Transverse colon (tissue), 4 donors: Measurements from ENCODE around the gene POLR3K. TPM values are rescaled to one million over a fixed set of nuclear protein-coding genes. Genes with fewer than 3 reads are reported as not detected.
A peak's percentile ranks its signal among the peaks of the same experiment; 100 is the strongest.

Experiments used
- DNase-seq: peaks from one replicate; pipeline ENCODE4 v3.0.0-alpha.2; 2019
- H3K27ac ChIP-seq, 4 donors: fragments of 200-600 bp; sonication (generic); 2 replicates each; pipeline ENCODE4 v1.5.1; 2016 to 2018; ENCODE audit warnings: inconsistent platforms in 4 of 4
- H3K27me3 ChIP-seq: fragments of 200-600 bp; sonication (generic); 2 replicates; pipeline ENCODE4 v1.5.1; 2017; ENCODE audit warnings: inconsistent platforms
- H3K36me3 ChIP-seq, 4 donors: fragments of 200-600 bp; sonication (generic); 2 replicates each; pipeline ENCODE4 v1.5.1; 2017 to 2019; ENCODE audit warnings: inconsistent platforms in 4 of 4
- H3K4me1 ChIP-seq, 4 donors: fragments of 200-600 bp; sonication (generic); 2 replicates each; pipeline ENCODE4 v1.5.1; 2017 to 2020; ENCODE audit warnings: inconsistent platforms in 4 of 4
- H3K4me3 ChIP-seq, 4 donors: fragments of 200-600 bp; sonication (generic); 1 replicate in 1 of 4; 2 replicates in 3 of 4; pipeline versions ENCODE4 v1.5.1 to v1.6.1; 2017 to 2019; ENCODE audit warnings: inconsistent platforms in 4 of 4
- H3K9me3 ChIP-seq, 2 donors: fragments of 200-600 bp; sonication (generic); 2 replicates each; pipeline ENCODE4 v1.5.1; 2017 to 2019; ENCODE audit warnings: inconsistent platforms in 2 of 2
- EP300 ChIP-seq: sonication (generic); formaldehyde crosslinking; IDR thresholded peaks from one replicate; pipeline ENCODE4 v1.6.1; 2017; ENCODE audit warnings: antibody characterized with exemption, low read depth
- POLR2A ChIP-seq: fragments of 450-650 bp; IDR thresholded peaks from one replicate; pipeline ENCODE4 v1.6.1; 2016; ENCODE audit warnings: antibody characterized with exemption, mild to moderate bottlenecking, moderate library complexity
- POLR2AphosphoS5 ChIP-seq, 3 donors: sonication (generic); formaldehyde crosslinking; IDR thresholded peaks; one replicate each; pipeline ENCODE4 v1.6.1; 2016; ENCODE audit warnings: antibody characterized with exemption in 3 of 3
- WGBS, 2 donors: methylation state at CpG; one replicate each; pipeline ENCODE4 v1.1.5; 2018; ENCODE audit warnings: low coverage in 1 of 2; 5-methylcytosine and 5-hydroxymethylcytosine counted together
- in situ Hi-C, 4 donors: fragments of 200-750 bp; cut with MboI; loops; one replicate each; pipeline versions ENCODE4 v1.15.0 to v1.15.1; 2017; ENCODE audit warnings: low sequenced_read_pairs in 3 of 4, low pct_ligation_motif_present in 1 of 4, low pct_unique_long_range_greater_than_20kb in 1 of 4
- intact Hi-C: fragments of 100-400 bp; cut with DNase I; formaldehyde crosslinking; loops from one replicate; pipeline ENCODE4 v1.15.1; 2023; ENCODE audit warnings: low total_unique reads
- total RNA-seq, 4 donors: library from RNA; depleted of rRNA; stranded (reverse); fragments of >200 nt; gene quantifications; one replicate each; pipeline ENCODE4 v1.1.0, GENCODE V29; 2016
- TF ChIP-seq, protein P1 (sequence below), 5 experiments: fragments of 200-600 bp in 3 of 5; fragments of 450-650 bp in 2 of 5; sonication (generic) in 3 of 5; IDR thresholded peaks; 1 replicate in 2 of 5; 2 replicates in 3 of 5; pipeline ENCODE4 v1.5.1; 2016 to 2017; ENCODE audit warnings: antibody characterized with exemption in 5 of 5, inconsistent platforms in 3 of 5, mild to moderate bottlenecking in 2 of 5, moderate library complexity in 1 of 5

Gene POLR3K
- total RNA-seq, 4 donors from 2014 or later, result 4.6 to 12.7 (median 5.2) TPM; not detected in 1

DNA sequence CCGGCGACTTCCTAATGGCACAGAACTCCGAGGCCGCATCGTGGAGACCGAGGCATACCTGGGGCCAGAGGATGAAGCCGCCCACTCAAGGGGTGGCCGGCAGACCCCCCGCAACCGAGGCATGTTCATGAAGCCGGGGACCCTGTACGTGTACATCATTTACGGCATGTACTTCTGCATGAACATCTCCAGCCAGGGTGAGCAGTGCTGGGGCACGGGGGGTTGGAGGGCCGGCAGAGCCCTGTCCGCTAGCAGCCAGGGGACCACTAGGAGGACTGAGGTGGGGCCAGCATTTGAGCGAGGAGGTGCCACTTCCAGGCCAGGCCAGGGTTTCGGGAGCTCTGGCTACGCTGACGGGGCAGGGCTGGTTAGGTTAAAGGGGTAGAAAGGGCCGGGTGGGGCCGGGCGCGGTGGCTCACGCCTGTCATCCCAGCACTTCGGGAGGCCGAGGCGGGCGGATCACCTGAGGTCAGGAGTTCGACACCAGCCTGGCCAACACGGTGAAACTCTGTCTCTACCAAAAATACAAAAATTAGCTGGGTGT is 29.7 kb upstream of the POLR3K start:
- WGBS, 2 donors, result 84% methylated on average over 31 of the region's 31 CpGs; no CpG with 5 or more reads in 1 of the 2 donors
- Histone ChIP-seq H3K4me1 (peaks cover 8 to 28% (median 22%) of the 10 kb centered on the region in 4 donors), H3K27ac (no peak overlapping the region), H3K27me3 (no peaks in the 10 kb centered on the region), H3K9me3 (no peaks in the 10 kb centered on the region), H3K36me3 (peaks cover 0 to 9% (median 3%) of the 10 kb centered on the region in 4 donors), H3K4me3 (no peak overlapping the region)
- no peak for DNase-seq
- in situ Hi-C loops, result no loop called here
- no peak for TF ChIP-seq POLR2AphosphoS5 (IDR thresholded peaks at IDR 0.05)
- TF ChIP-seq EP300, result no peak
- TF ChIP-seq POLR2A, result no peak
- TF ChIP-seq, protein P1, sequence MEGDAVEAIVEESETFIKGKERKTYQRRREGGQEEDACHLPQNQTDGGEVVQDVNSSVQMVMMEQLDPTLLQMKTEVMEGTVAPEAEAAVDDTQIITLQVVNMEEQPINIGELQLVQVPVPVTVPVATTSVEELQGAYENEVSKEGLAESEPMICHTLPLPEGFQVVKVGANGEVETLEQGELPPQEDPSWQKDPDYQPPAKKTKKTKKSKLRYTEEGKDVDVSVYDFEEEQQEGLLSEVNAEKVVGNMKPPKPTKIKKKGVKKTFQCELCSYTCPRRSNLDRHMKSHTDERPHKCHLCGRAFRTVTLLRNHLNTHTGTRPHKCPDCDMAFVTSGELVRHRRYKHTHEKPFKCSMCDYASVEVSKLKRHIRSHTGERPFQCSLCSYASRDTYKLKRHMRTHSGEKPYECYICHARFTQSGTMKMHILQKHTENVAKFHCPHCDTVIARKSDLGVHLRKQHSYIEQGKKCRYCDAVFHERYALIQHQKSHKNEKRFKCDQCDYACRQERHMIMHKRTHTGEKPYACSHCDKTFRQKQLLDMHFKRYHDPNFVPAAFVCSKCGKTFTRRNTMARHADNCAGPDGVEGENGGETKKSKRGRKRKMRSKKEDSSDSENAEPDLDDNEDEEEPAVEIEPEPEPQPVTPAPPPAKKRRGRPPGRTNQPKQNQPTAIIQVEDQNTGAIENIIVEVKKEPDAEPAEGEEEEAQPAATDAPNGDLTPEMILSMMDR (IDR thresholded peaks at IDR 0.05), result no peak
- intact Hi-C loops, result no loop called here

- in situ Hi-C loops, result no loop called here
- intact Hi-C loops, result no loop called here
- Histone ChIP-seq H3K27ac (peak overlapping the region; percentile 88 to 94 (median 92)), H3K36me3 (no peaks in the 10 kb centered on the region), H3K4me1 (peaks cover 11 to 39% (median 33%) of the 10 kb centered on the region in 4 donors), H3K27me3 (no peaks in the 10 kb centered on the region), H3K4me3 (peak overlapping the region in 2 of 4 donors; percentile 87 to 93), H3K9me3 (no peaks in the 10 kb centered on the region)
- TF ChIP-seq EP300, result no peak
- TF ChIP-seq POLR2A, result no peak
- WGBS, 2 donors, result 79 to 80% methylated on average over 15 to 32 of the region's 32 CpGs
- no peak for DNase-seq
Measured at GRCh38 chr16:79151-80054, 26.0 kb upstream of the POLR3K start.

DNA sequence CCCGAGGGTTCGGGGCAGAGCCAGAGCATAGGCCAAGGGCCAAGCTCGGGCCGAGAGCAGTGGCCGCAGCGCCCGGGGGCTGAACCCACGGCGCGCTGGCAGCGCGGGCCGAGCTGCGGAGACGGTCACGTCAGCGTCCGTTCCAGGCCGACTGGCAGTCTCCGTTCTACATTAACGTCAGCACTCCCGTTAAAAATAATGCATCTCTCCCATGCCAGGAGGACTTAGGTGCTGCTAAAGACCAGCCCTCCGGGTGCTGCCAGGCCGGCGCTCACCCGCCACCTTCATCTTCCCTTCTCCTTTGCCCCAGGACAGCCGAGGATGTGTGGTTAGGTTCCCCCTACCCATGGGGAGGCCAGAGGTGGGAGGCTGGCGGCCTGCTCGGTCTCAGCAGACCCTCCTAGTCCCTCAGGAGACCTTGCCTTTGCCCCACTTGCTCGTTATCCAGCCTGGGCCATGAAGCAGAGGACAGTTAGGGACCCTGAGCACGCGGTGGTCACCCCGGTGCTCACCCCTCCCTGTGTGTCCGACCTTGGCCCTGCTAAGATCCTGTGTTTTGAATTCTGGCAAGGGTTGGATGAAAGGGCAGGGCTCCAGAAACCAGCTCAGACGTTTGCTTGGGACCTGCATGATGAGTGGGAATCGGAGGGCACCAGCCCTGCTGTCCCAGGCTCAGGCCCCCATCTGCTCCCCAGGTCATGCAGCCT is 25.2 kb upstream of the POLR3K start:
- intact Hi-C loops, result no loop called here
- 4% methylated on average over 30 of the region's 36 CpGs; no CpG with 5 or more reads in 1 of the 2 donors for WGBS, 2 donors
- Histone ChIP-seq H3K4me1 (peaks cover 8 to 36% (median 29%) of the 10 kb centered on the region in 4 donors), H3K4me3 (peak overlapping the region; percentile 70 to 93 (median 82)), H3K27me3 (no peaks in the 10 kb centered on the region), H3K36me3 (no peaks in the 10 kb centered on the region), H3K27ac (peak overlapping the region; percentile 88 to 94 (median 92)), H3K9me3 (no peaks in the 10 kb centered on the region)
- TF ChIP-seq POLR2A, result no peak
- no peak for TF ChIP-seq EP300
- TF ChIP-seq, protein P1 (IDR thresholded peaks at IDR 0.05), result no peak
- no peak for TF ChIP-seq POLR2AphosphoS5 (IDR thresholded peaks at IDR 0.05)
- no peak for DNase-seq
- in situ Hi-C loops, result no loop called here

DNA sequence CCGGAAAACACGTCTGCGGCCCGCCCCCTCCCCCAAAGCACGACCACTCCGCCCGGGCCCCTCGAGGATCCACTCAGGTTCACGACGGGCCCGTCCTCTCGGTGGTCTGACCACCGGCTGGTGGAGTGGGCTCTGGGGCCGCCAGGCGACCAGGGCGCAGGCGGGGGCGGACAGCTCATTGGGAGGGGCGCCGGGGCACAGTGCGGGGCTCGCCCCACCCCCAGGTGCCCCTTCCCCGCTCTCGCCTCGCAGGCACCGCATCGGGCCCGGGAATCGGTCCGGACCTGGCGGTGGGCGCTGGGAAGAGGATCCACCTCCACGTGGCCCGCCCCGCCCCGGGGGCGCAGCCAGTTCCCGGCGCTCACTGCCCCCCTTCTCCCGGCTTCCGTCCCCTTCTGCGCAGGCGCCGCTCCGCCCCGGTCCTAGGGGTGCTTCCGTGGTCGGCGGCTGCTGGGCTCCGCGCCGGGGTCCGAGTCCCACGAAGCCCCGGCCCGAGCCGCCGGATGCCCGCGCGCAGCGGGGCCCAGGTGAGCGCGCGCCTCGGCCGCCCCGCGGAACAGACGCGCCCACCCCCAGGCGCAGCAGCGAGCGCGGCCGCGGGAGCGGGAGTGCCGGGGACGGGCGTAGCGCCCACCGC is 24.5 kb upstream of the POLR3K start, which contains the start of gene MPG:
MPG (plus strand) TSS at position 419 of the 637 bp plus-strand sequence; CDS start at position 504, 85 bp downstream.
- intact Hi-C loops, result no loop called here
- DNase-seq, result peak; percentile 90
- Histone ChIP-seq H3K4me1 (peaks cover 10 to 43% (median 32%) of the 10 kb centered on the region in 4 donors), H3K4me3 (peak within 1 kb of the TSS; percentile 70 to 93 (median 82)), H3K9me3 (no peaks in the 10 kb centered on the region), H3K36me3 (no peaks in the 10 kb centered on the region), H3K27ac (peak within 1 kb of the TSS; percentile 88 to 94 (median 92)), H3K27me3 (no peaks in the 10 kb centered on the region)
- 0% methylated on average over 29 of the region's 83 CpGs; no CpG with 5 or more reads in 1 of the 2 donors for WGBS, 2 donors
- TF ChIP-seq EP300 (no peak), POLR2A (peak; percentile 51), POLR2AphosphoS5 (IDR thresholded peaks at IDR 0.05) (peak; percentile 80 to 83 (median 81))
- in situ Hi-C loops, result no loop called here
